ENCODE measurements around the gene RBFOX1. TPM values are rescaled to one million over a fixed set of nuclear protein-coding genes. Genes with fewer than 3 reads are reported as not detected.

The RBFOX1 gene
- total and polyA plus RNA-seq, 11 donors = 13.4 to 68.1 (median 48.2) TPM

- Histone ChIP-seq H3K36me3 (no peaks in the 10 kb centered on the region), H3K27ac (no peak overlapping the region), H3K4me3 (no peak overlapping the region), H3K4me1 (peaks cover 0 to 12% (median 1%) of the 10 kb centered on the region in 12 donors), H3K9me3 (peaks cover 0 to 9% (median 0%) of the 10 kb centered on the region in 12 donors), H3K27me3 (no peaks in the 10 kb centered on the region)
- 42 to 56% (median 49%) methylated on average over 5 of the region's 5 CpGs for WGBS, 4 donors
- DNase-seq (no peak), ATAC-seq (peak in 2 of 4 donors; percentile 22 to 54)
- intact Hi-C loops (cut with DNase I) = loop anchor here in 1 of 10 donors (10.0 kb wide), 1 partner anchor 64 kb away; no protein-coding TSS in a partner anchor
- no peak for TF ChIP-seq POLR2A (IDR thresholded peaks at IDR 0.05)
- no peak for TF ChIP-seq CTCF (IDR thresholded peaks at IDR 0.05)
These were observed 58.3 kb downstream of the RBFOX1 start for GRCh38 chr16:7390974-7391373.

- WGBS, 4 donors = 53 to 71% (median 67%) methylated on average over 5 of the region's 5 CpGs
- Histone ChIP-seq H3K27ac (no peak overlapping the region), H3K36me3 (no peaks in the 10 kb centered on the region), H3K4me1 (peaks cover 0 to 12% (median 1%) of the 10 kb centered on the region in 12 donors), H3K4me3 (no peak overlapping the region), H3K27me3 (no peaks in the 10 kb centered on the region), H3K9me3 (peaks cover 0 to 9% (median 0%) of the 10 kb centered on the region in 12 donors)
- TF ChIP-seq CTCF (IDR thresholded peaks at IDR 0.05) (no peak), POLR2A (IDR thresholded peaks at IDR 0.05) (no peak)
- ATAC-seq = no peak
- DNase-seq = no peak
- intact Hi-C loops (cut with DNase I) = loop anchor here in 1 of 10 donors (10.0 kb wide), 1 partner anchor 63 kb away; no protein-coding TSS in a partner anchor
These were observed 59.0 kb downstream of the RBFOX1 start for GRCh38 chr16:7391694-7392093.

- TF ChIP-seq CTCF (IDR thresholded peaks at IDR 0.05) (no peak), POLR2A (IDR thresholded peaks at IDR 0.05) (no peak)
- intact Hi-C loops (cut with DNase I) = loop anchor here in 1 of 10 donors (10.0 kb wide), 1 partner anchor 63 kb away; no protein-coding TSS in a partner anchor
- H3K36me3 ChIP-seq = no peaks in the 10 kb centered on the region
- WGBS, 4 donors = 52 to 63% (median 61%) methylated on average over 1 of the region's 1 CpG
- H3K27ac ChIP-seq = no peak overlapping the region
- H3K9me3 ChIP-seq = peaks cover 0 to 9% (median 0%) of the 10 kb centered on the region in 12 donors
- no peak overlapping the region for H3K4me3 ChIP-seq
- DNase-seq = no peak
- ATAC-seq = no peak
- H3K27me3 ChIP-seq = no peaks in the 10 kb centered on the region
- peaks cover 0 to 12% (median 1%) of the 10 kb centered on the region in 12 donors for H3K4me1 ChIP-seq
These were observed 59.6 kb downstream of the RBFOX1 start for GRCh38 chr16:7392206-7392605.

- no peak overlapping the region for H3K27ac ChIP-seq
- intact Hi-C loops (cut with DNase I) = loop anchor here in 1 of 10 donors (10.0 kb wide), 1 partner anchor 61 kb away; no protein-coding TSS in a partner anchor
- peaks cover 0 to 9% (median 0%) of the 10 kb centered on the region in 12 donors for H3K9me3 ChIP-seq
- DNase-seq (no peak), ATAC-seq (no peak)
- no peaks in the 10 kb centered on the region for H3K27me3 ChIP-seq
- H3K36me3 ChIP-seq = no peaks in the 10 kb centered on the region
- 59 to 93% (median 80%) methylated on average over 3 to 4 of the region's 4 CpGs for WGBS, 4 donors
- no peak overlapping the region for H3K4me3 ChIP-seq
- H3K4me1 ChIP-seq = peaks cover 0 to 12% (median 1%) of the 10 kb centered on the region in 12 donors
- TF ChIP-seq POLR2A (IDR thresholded peaks at IDR 0.05) (no peak), CTCF (IDR thresholded peaks at IDR 0.05) (no peak)
These were observed 61.0 kb downstream of the RBFOX1 start for GRCh38 chr16:7393680-7394079.

Data from heart left ventricle (tissue), 16 donors.